Coronary artery (tissue), 2 donors: ENCODE measurements around the gene SLC27A1.
A peak's percentile ranks its signal among the peaks of the same experiment; 100 is the strongest.
"Not testable (repeated sequence)": the region's sequence is repeated elsewhere in the genome, so short reads cannot be mapped to it uniquely, and the experiment has no call there.

Source experiments
- DNase-seq: peaks from one replicate; pipeline ENCODE4 v3.0.0-alpha.2; 2017; ENCODE audit warnings: low spot score
- H3K27ac ChIP-seq, 2 donors: fragments of 200-600 bp; sonication (generic); one replicate each; pipeline ENCODE4 v1.5.1; 2016 to 2019
- H3K4me3 ChIP-seq: fragments of 200-600 bp; sonication (generic); 2 replicates; pipeline ENCODE4 v1.5.1; 2016; ENCODE audit warnings: mild to moderate bottlenecking, moderate library complexity
- CTCF ChIP-seq: fragments of 200-600 bp; sonication (generic); IDR thresholded peaks from one replicate; pipeline ENCODE4 v1.5.1; 2019; ENCODE audit warnings: antibody characterized with exemption

Gene SLC27A1

GRCh38 chr19:17515408-17516149 is 45.3 kb downstream of the SLC27A1 start:
- no peak for TF ChIP-seq CTCF
- no peak for DNase-seq
- H3K4me3 ChIP-seq, result no peak overlapping the region

GRCh38 chr19:17517898-17518297 is 47.6 kb downstream of the SLC27A1 start:
- TF ChIP-seq CTCF, result no peak
- Histone ChIP-seq H3K4me3 (no peak overlapping the region), H3K27ac (no peak overlapping the region)
- no peak for DNase-seq

More at GRCh38 chr19:17515408-17516149, 45.3 kb downstream of the SLC27A1 start:
- H3K27ac ChIP-seq, result no peak overlapping the region

GRCh38 chr19:17518654-17519053 is 48.3 kb downstream of the SLC27A1 start:
- not testable (repeated sequence) for H3K27ac ChIP-seq, DNase-seq

GRCh38 chr19:17519967-17520366 is 49.6 kb downstream of the SLC27A1 start:
- H3K4me3 ChIP-seq, result no peak overlapping the region
- no peak overlapping the region for H3K27ac ChIP-seq
- DNase-seq, result no peak
- TF ChIP-seq CTCF, result no peak

More at GRCh38 chr19:17518654-17519053, 48.3 kb downstream of the SLC27A1 start:
- H3K4me3 ChIP-seq, result not testable (repeated sequence)

DNA sequence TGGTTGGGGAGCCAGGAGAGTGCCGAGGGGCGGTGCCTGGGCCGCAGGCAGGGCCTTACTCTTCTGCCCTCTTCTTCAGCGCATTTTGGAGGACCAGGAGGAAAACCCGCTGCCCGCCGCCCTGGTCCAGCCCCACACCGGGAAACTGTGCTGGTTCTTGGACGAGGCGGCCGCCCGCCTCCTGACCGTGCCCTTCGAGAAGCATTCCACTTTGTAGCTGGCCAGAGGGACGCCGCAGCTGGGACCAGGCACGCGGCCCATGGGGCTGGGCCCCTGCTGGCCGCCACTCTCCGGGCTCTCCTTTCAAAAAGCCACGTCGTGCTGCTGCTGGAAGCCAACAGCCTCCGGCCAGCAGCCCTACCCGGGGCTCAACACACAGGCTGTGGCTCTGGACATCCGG is 50.5 kb downstream of the SLC27A1 start:
- Histone ChIP-seq H3K27ac (no peak overlapping the region), H3K4me3 (no peak overlapping the region)
- DNase-seq, result no peak
- TF ChIP-seq CTCF, result no peak

DNA sequence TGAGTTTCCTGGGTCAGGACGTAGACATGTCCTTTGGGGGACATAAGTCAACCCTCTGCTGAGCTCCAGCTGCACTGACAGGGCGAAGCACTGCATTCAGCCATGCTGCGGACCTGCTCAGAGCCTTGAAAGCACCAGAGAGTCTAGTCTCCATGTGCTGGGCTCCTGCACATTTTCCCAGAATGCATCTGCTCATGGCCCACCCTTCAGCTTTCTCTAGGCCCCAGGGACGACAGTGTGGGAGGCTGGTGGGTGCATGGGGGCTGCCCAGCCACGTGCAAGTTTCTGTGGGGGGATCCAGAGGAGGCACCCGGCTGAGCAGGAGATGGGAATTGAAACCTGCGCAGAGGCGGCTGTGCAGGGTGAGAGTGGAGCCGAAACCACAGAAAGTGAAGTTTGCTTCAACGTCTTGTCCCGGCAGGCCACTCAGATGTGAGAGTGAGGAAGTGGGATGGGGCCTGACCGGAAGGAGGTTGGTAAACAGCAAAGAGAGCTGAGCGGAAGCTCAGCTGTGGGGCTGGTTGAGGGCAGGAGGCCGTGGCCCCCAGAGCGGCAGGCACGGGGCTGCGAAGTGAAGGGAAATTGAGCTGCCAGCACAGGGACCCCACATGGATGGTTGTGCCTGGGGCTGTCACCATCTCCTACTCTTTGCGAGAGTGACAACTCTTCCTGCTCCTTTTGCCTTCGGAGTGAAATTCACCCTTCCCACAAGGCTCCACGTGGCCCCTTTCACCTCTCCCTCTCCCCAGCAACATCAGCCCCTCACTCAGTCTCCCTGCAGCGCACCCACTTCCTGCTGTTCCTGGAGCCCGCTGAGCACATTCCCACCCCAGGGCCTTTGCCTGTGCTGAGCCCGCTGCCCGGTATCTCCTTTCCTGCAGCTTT is 52.9 kb downstream of the SLC27A1 start:
- no peak for TF ChIP-seq CTCF
- DNase-seq, result no peak
- H3K27ac ChIP-seq, result peak overlapping the region in 1 of 2 donors; percentile 66
- no peak overlapping the region for H3K4me3 ChIP-seq

DNA sequence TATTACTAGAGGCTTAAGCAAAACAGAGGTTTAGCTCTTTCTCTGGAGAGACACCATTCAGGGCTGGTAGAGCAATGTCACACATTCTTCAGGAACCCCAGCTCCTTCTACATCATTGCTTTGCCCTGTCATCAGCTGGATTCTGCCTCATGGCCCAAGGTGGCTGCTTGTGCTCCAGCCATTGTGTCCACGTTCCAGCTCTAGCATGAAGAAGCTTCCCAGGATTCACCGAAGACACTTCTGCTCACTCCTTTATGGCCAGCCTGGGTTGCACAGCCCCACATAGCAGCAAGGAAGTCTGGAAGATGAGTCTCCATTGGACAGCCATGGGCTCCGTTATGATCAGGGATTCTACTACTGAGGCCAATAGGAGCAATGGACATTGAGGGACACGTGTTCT is 54.3 kb downstream of the SLC27A1 start:
- Histone ChIP-seq H3K4me3 (no peak overlapping the region), H3K27ac (no peak overlapping the region)
- no peak for DNase-seq
- TF ChIP-seq CTCF, result no peak
